SK-N-SH (cell line): ENCODE data around the gene APP.

Experiments
- CTCF ChIP-seq: fragments of 200-600 bp; sonication (generic); IDR thresholded peaks from 2 replicates; pipeline ENCODE4 v1.6.1; 2017; ENCODE audit warnings: antibody characterized with exemption, mild to moderate bottlenecking, moderate library complexity
- EP300 ChIP-seq, 2 experiments: IDR thresholded peaks; 2 replicates each; pipeline versions ENCODE4 v1.4.0 to v1.6.1; 2012; ENCODE audit warnings: borderline replicate concordance in 1 of 2, low read depth in 1 of 2, low read length in 1 of 2
- EZH2phosphoT487 ChIP-seq: fragments of 200-600 bp; sonication (generic); IDR thresholded peaks from 2 replicates; pipeline ENCODE4 v1.6.1; 2017; ENCODE audit warnings: low read depth, mixed run types, mild to moderate bottlenecking, antibody characterized with exemption, moderate library complexity, borderline replicate concordance
- FOXM1 ChIP-seq: IDR thresholded peaks from 2 replicates; pipeline ENCODE4 v1.4.0; 2012; ENCODE audit warnings: low read depth, mild to moderate bottlenecking
- NFIC ChIP-seq: IDR thresholded peaks from 2 replicates; pipeline ENCODE4 v1.4.0; 2012; ENCODE audit warnings: borderline replicate concordance
- RAD21 ChIP-seq: IDR thresholded peaks from 2 replicates; pipeline ENCODE4 v1.6.1; 2012; ENCODE audit warnings: mild to moderate bottlenecking, low read length
- TAF1 ChIP-seq: IDR thresholded peaks from 2 replicates; pipeline ENCODE4 v1.6.1; 2012; ENCODE audit warnings: low read depth, mild to moderate bottlenecking, low read length, moderate library complexity, borderline replicate concordance
- TCF12 ChIP-seq: IDR thresholded peaks from 2 replicates; pipeline ENCODE4 v1.4.0; 2012
- TEAD4 ChIP-seq: IDR thresholded peaks from 2 replicates; pipeline ENCODE4 v1.4.0; 2012; ENCODE audit warnings: mild to moderate bottlenecking, borderline replicate concordance; ENCODE audit not compliant: insufficient read depth
- YY1 ChIP-seq: IDR thresholded peaks from 2 replicates; pipeline ENCODE4 v1.4.0; 2012; ENCODE audit warnings: low read depth, mild to moderate bottlenecking
- TF ChIP-seq, protein P1 (sequence below): IDR thresholded peaks from 2 replicates; pipeline ENCODE4; 2012

- TF ChIP-seq CTCF = no peak
- no peak for TF ChIP-seq TCF12
- no peak for TF ChIP-seq EP300 (IDR thresholded peaks at IDR 0.05; ENCODE audit: borderline replicate concordance in 1 of 2, low read depth in 1 of 2, low read length in 1 of 2)
- TF ChIP-seq YY1 = no peak
- no peak for TF ChIP-seq NFIC
- no peak for TF ChIP-seq TEAD4
- TF ChIP-seq EZH2phosphoT487 = no peak
- TF ChIP-seq, protein P1, sequence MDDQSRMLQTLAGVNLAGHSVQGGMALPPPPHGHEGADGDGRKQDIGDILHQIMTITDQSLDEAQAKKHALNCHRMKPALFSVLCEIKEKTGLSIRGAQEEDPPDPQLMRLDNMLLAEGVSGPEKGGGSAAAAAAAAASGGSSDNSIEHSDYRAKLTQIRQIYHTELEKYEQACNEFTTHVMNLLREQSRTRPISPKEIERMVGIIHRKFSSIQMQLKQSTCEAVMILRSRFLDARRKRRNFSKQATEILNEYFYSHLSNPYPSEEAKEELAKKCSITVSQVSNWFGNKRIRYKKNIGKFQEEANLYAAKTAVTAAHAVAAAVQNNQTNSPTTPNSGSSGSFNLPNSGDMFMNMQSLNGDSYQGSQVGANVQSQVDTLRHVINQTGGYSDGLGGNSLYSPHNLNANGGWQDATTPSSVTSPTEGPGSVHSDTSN = no peak
- TF ChIP-seq FOXM1 = no peak
- no peak for TF ChIP-seq RAD21
- no peak for TF ChIP-seq TAF1
These were observed 204.4 kb downstream of the APP start for GRCh38 chr21:25965951-25966707.
